ENCODE results near the gene ELOVL4.

ELOVL4 gene

GRCh38 chr6:79947191-79948186 is at the start of gene ELOVL4:
Gene ELOVL4 (minus strand): TSS chr6:79947553. CDS start chr6:79947279, 274 bp downstream.
- no peaks in the 10 kb centered on the region for H3K36me3 ChIP-seq (ENCODE audit: control insufficient read depth in 1 of 2, insufficient read depth in 2 of 2, low read length in 2 of 2)
- H3K4me3 ChIP-seq (ENCODE audit: low read depth in 1 of 2, low read length in 2 of 2), result peak within 1 kb of the TSS; percentile 51 to 65
- no peaks in the 10 kb centered on the region for H3K9me3 ChIP-seq (ENCODE audit: control insufficient read depth in 1 of 2, low read length in 2 of 2)
- H3K27me3 ChIP-seq (ENCODE audit: control insufficient read depth in 1 of 2, insufficient read depth in 2 of 2, low read length in 2 of 2), result peaks cover 33 to 34% of the 10 kb centered on the region in 2 donors
- peak within 1 kb of the TSS in 1 of 2 donors; percentile 12 for H3K9ac ChIP-seq (ENCODE audit: low read depth in 1 of 2, low read length in 2 of 2)
- H3K27ac ChIP-seq (ENCODE audit: low read depth, low read length), result no peak within 1 kb of the TSS
- peaks cover 0 to 9% of the 10 kb centered on the region in 2 donors for H3K4me1 ChIP-seq (ENCODE audit: control insufficient read depth in 1 of 2, insufficient read depth in 2 of 2, low read length in 2 of 2)

GRCh38 chr6:79993911-79994309 is 46.6 kb upstream of the ELOVL4 start:
- no peak overlapping the region for H3K27ac ChIP-seq (ENCODE audit: low read depth, low read length)
- no peaks in the 10 kb centered on the region for H3K36me3 ChIP-seq (ENCODE audit: control insufficient read depth in 1 of 2, insufficient read depth in 2 of 2, low read length in 2 of 2)
- no peak overlapping the region for H3K4me3 ChIP-seq (ENCODE audit: low read depth in 1 of 2, low read length in 2 of 2)
- H3K9me3 ChIP-seq (ENCODE audit: control insufficient read depth in 1 of 2, low read length in 2 of 2), result no peaks in the 10 kb centered on the region
- H3K9ac ChIP-seq (ENCODE audit: low read depth in 1 of 2, low read length in 2 of 2), result no peak overlapping the region
- no peaks in the 10 kb centered on the region for H3K27me3 ChIP-seq (ENCODE audit: control insufficient read depth in 1 of 2, insufficient read depth in 2 of 2, low read length in 2 of 2)
- no peaks in the 10 kb centered on the region for H3K4me1 ChIP-seq (ENCODE audit: control insufficient read depth in 1 of 2, insufficient read depth in 2 of 2, low read length in 2 of 2)

GRCh38 chr6:79993012-79993910 is 45.9 kb upstream of the ELOVL4 start:
- no peak overlapping the region for H3K4me3 ChIP-seq (ENCODE audit: low read depth in 1 of 2, low read length in 2 of 2)

GRCh38 chr6:79989641-79990040 is 42.3 kb upstream of the ELOVL4 start:
- Histone ChIP-seq H3K27me3 (ENCODE audit: control insufficient read depth in 1 of 2, insufficient read depth in 2 of 2, low read length in 2 of 2) (no peaks in the 10 kb centered on the region), H3K9me3 (ENCODE audit: control insufficient read depth in 1 of 2, low read length in 2 of 2) (no peaks in the 10 kb centered on the region), H3K4me3 (ENCODE audit: low read depth in 1 of 2, low read length in 2 of 2) (no peak overlapping the region), H3K27ac (ENCODE audit: low read depth, low read length) (no peak overlapping the region), H3K4me1 (ENCODE audit: control insufficient read depth in 1 of 2, insufficient read depth in 2 of 2, low read length in 2 of 2) (no peaks in the 10 kb centered on the region), H3K36me3 (ENCODE audit: control insufficient read depth in 1 of 2, insufficient read depth in 2 of 2, low read length in 2 of 2) (no peaks in the 10 kb centered on the region), H3K9ac (ENCODE audit: low read depth in 1 of 2, low read length in 2 of 2) (no peak overlapping the region)

More at GRCh38 chr6:79993012-79993910, 45.9 kb upstream of the ELOVL4 start:
- H3K9me3 ChIP-seq (ENCODE audit: control insufficient read depth in 1 of 2, low read length in 2 of 2), result no peaks in the 10 kb centered on the region
- no peaks in the 10 kb centered on the region for H3K36me3 ChIP-seq (ENCODE audit: control insufficient read depth in 1 of 2, insufficient read depth in 2 of 2, low read length in 2 of 2)
- H3K27ac ChIP-seq (ENCODE audit: low read depth, low read length), result no peak overlapping the region
- H3K27me3 ChIP-seq (ENCODE audit: control insufficient read depth in 1 of 2, insufficient read depth in 2 of 2, low read length in 2 of 2), result no peaks in the 10 kb centered on the region
- no peak overlapping the region for H3K9ac ChIP-seq (ENCODE audit: low read depth in 1 of 2, low read length in 2 of 2)
- H3K4me1 ChIP-seq (ENCODE audit: control insufficient read depth in 1 of 2, insufficient read depth in 2 of 2, low read length in 2 of 2), result no peaks in the 10 kb centered on the region

GRCh38 chr6:79985128-79985527 is 37.8 kb upstream of the ELOVL4 start:
- Histone ChIP-seq H3K9me3 (ENCODE audit: control insufficient read depth in 1 of 2, low read length in 2 of 2) (no peaks in the 10 kb centered on the region), H3K36me3 (ENCODE audit: control insufficient read depth in 1 of 2, insufficient read depth in 2 of 2, low read length in 2 of 2) (no peaks in the 10 kb centered on the region), H3K27me3 (ENCODE audit: control insufficient read depth in 1 of 2, insufficient read depth in 2 of 2, low read length in 2 of 2) (no peaks in the 10 kb centered on the region), H3K4me1 (ENCODE audit: control insufficient read depth in 1 of 2, insufficient read depth in 2 of 2, low read length in 2 of 2) (no peaks in the 10 kb centered on the region), H3K4me3 (ENCODE audit: low read depth in 1 of 2, low read length in 2 of 2) (no peak overlapping the region), H3K27ac (ENCODE audit: low read depth, low read length) (no peak overlapping the region), H3K9ac (ENCODE audit: low read depth in 1 of 2, low read length in 2 of 2) (no peak overlapping the region)

GRCh38 chr6:79984261-79984660 is 36.9 kb upstream of the ELOVL4 start:
- Histone ChIP-seq H3K27me3 (ENCODE audit: control insufficient read depth in 1 of 2, insufficient read depth in 2 of 2, low read length in 2 of 2) (peaks cover 0 to under 1% of the 10 kb centered on the region in 2 donors), H3K9ac (ENCODE audit: low read depth in 1 of 2, low read length in 2 of 2) (no peak overlapping the region), H3K4me3 (ENCODE audit: low read depth in 1 of 2, low read length in 2 of 2) (no peak overlapping the region), H3K36me3 (ENCODE audit: control insufficient read depth in 1 of 2, insufficient read depth in 2 of 2, low read length in 2 of 2) (no peaks in the 10 kb centered on the region), H3K4me1 (ENCODE audit: control insufficient read depth in 1 of 2, insufficient read depth in 2 of 2, low read length in 2 of 2) (no peaks in the 10 kb centered on the region), H3K27ac (ENCODE audit: low read depth, low read length) (no peak overlapping the region), H3K9me3 (ENCODE audit: control insufficient read depth in 1 of 2, low read length in 2 of 2) (no peaks in the 10 kb centered on the region)

GRCh38 chr6:79981652-79982051 is 34.3 kb upstream of the ELOVL4 start:
- H3K36me3 ChIP-seq (ENCODE audit: control insufficient read depth in 1 of 2, insufficient read depth in 2 of 2, low read length in 2 of 2), result no peaks in the 10 kb centered on the region
- H3K27ac ChIP-seq (ENCODE audit: low read depth, low read length), result no peak overlapping the region
- no peaks in the 10 kb centered on the region for H3K9me3 ChIP-seq (ENCODE audit: control insufficient read depth in 1 of 2, low read length in 2 of 2)
- H3K9ac ChIP-seq (ENCODE audit: low read depth in 1 of 2, low read length in 2 of 2), result no peak overlapping the region
- peaks cover 0 to 6% of the 10 kb centered on the region in 2 donors for H3K27me3 ChIP-seq (ENCODE audit: control insufficient read depth in 1 of 2, insufficient read depth in 2 of 2, low read length in 2 of 2)
- no peak overlapping the region for H3K4me3 ChIP-seq (ENCODE audit: low read depth in 1 of 2, low read length in 2 of 2)
- no peaks in the 10 kb centered on the region for H3K4me1 ChIP-seq (ENCODE audit: control insufficient read depth in 1 of 2, insufficient read depth in 2 of 2, low read length in 2 of 2)

- Histone ChIP-seq H3K27ac (ENCODE audit: low read depth, low read length) (no peak overlapping the region), H3K36me3 (ENCODE audit: control insufficient read depth in 1 of 2, insufficient read depth in 2 of 2, low read length in 2 of 2) (no peaks in the 10 kb centered on the region), H3K9ac (ENCODE audit: low read depth in 1 of 2, low read length in 2 of 2) (no peak overlapping the region), H3K9me3 (ENCODE audit: control insufficient read depth in 1 of 2, low read length in 2 of 2) (no peaks in the 10 kb centered on the region), H3K27me3 (ENCODE audit: control insufficient read depth in 1 of 2, insufficient read depth in 2 of 2, low read length in 2 of 2) (peaks cover 0 to 4% of the 10 kb centered on the region in 2 donors), H3K4me1 (ENCODE audit: control insufficient read depth in 1 of 2, insufficient read depth in 2 of 2, low read length in 2 of 2) (no peaks in the 10 kb centered on the region), H3K4me3 (ENCODE audit: low read depth in 1 of 2, low read length in 2 of 2) (no peak overlapping the region)
These were observed 23.8 kb upstream of the ELOVL4 start for GRCh38 chr6:79971193-79971592.

- no peaks in the 10 kb centered on the region for H3K9me3 ChIP-seq (ENCODE audit: control insufficient read depth in 1 of 2, low read length in 2 of 2)
- peaks cover 0 to 4% of the 10 kb centered on the region in 2 donors for H3K27me3 ChIP-seq (ENCODE audit: control insufficient read depth in 1 of 2, insufficient read depth in 2 of 2, low read length in 2 of 2)
- H3K36me3 ChIP-seq (ENCODE audit: control insufficient read depth in 1 of 2, insufficient read depth in 2 of 2, low read length in 2 of 2), result no peaks in the 10 kb centered on the region
- H3K4me3 ChIP-seq (ENCODE audit: low read depth in 1 of 2, low read length in 2 of 2), result no peak overlapping the region
- no peak overlapping the region for H3K9ac ChIP-seq (ENCODE audit: low read depth in 1 of 2, low read length in 2 of 2)
- H3K27ac ChIP-seq (ENCODE audit: low read depth, low read length), result no peak overlapping the region
- no peaks in the 10 kb centered on the region for H3K4me1 ChIP-seq (ENCODE audit: control insufficient read depth in 1 of 2, insufficient read depth in 2 of 2, low read length in 2 of 2)
These were observed 22.4 kb upstream of the ELOVL4 start for GRCh38 chr6:79969784-79970183.

- H3K4me1 ChIP-seq (ENCODE audit: control insufficient read depth in 1 of 2, insufficient read depth in 2 of 2, low read length in 2 of 2), result no peaks in the 10 kb centered on the region
- H3K9ac ChIP-seq (ENCODE audit: low read depth in 1 of 2, low read length in 2 of 2), result no peak overlapping the region
- no peaks in the 10 kb centered on the region for H3K9me3 ChIP-seq (ENCODE audit: control insufficient read depth in 1 of 2, low read length in 2 of 2)
- no peak overlapping the region for H3K27ac ChIP-seq (ENCODE audit: low read depth, low read length)
- no peaks in the 10 kb centered on the region for H3K27me3 ChIP-seq (ENCODE audit: control insufficient read depth in 1 of 2, insufficient read depth in 2 of 2, low read length in 2 of 2)
- H3K36me3 ChIP-seq (ENCODE audit: control insufficient read depth in 1 of 2, insufficient read depth in 2 of 2, low read length in 2 of 2), result no peaks in the 10 kb centered on the region
- no peak overlapping the region for H3K4me3 ChIP-seq (ENCODE audit: low read depth in 1 of 2, low read length in 2 of 2)
These were observed 19.8 kb upstream of the ELOVL4 start for GRCh38 chr6:79967178-79967577.

Data from duodenal mucosa (tissue), 2 donors.